Right kidney (tissue), 1 donor: ENCODE measurements around the gene MAD2L1BP.
"Not testable (repeated sequence)": the region's sequence is repeated elsewhere in the genome, so short reads cannot be mapped to it uniquely, and the experiment has no call there.

Experiments used
- DNase-seq: peaks from one replicate; pipeline ENCODE4 v3.0.0-alpha.2; 2016

Gene MAD2L1BP

GRCh38 chr6:43624786-43625288, 10.8 kb upstream of the MAD2L1BP start:
- DNase-seq = no peak

- no peak for DNase-seq
These were observed 10.1 kb upstream of the MAD2L1BP start for GRCh38 chr6:43625393-43625992.

GRCh38 chr6:43627008-43627825, 8.4 kb upstream of the MAD2L1BP start:
- peak; percentile 17 for DNase-seq

- peak; percentile 84 for DNase-seq
These were observed 7.1 kb upstream of the MAD2L1BP start for GRCh38 chr6:43628393-43629103.

- DNase-seq = no peak
These were observed 6.5 kb upstream of the MAD2L1BP start, which contains the start of gene GTPBP2 for GRCh38 chr6:43629104-43629504. TSS of gene GTPBP2 (minus strand) at chr6:43629264. CDS start at chr6:43629162, 102 bp downstream.

- DNase-seq = peak; percentile 87
These were observed 5.9 kb upstream of the MAD2L1BP start for GRCh38 chr6:43629505-43630300.

GRCh38 chr6:43630980-43631619, 4.5 kb upstream of the MAD2L1BP start:
- no peak for DNase-seq

GRCh38 chr6:43633002-43633401, 2.6 kb upstream of the MAD2L1BP start:
- not testable (repeated sequence) for DNase-seq

- peak; percentile 7 for DNase-seq
These were observed 837 bp upstream of the MAD2L1BP start for GRCh38 chr6:43634702-43635303.

GRCh38 chr6:43636308-43636659, 644 bp downstream of the MAD2L1BP start:
- no peak for DNase-seq

GRCh38 chr6:43639984-43640800, 4.6 kb downstream of the MAD2L1BP start:
- no peak for DNase-seq

- DNase-seq = peak; percentile 69
These were observed 9.4 kb downstream of the MAD2L1BP start, which contains the start of gene RSPH9 for GRCh38 chr6:43644940-43645612. TSS of gene RSPH9 (plus strand) at chr6:43645036. CDS start at chr6:43645099, 63 bp downstream.

- peak; percentile 46 for DNase-seq
These were observed 9.9 kb downstream of the MAD2L1BP start for GRCh38 chr6:43645613-43645964.

GRCh38 chr6:43647613-43648012, 12.0 kb downstream of the MAD2L1BP start:
- no peak for DNase-seq

- no peak for DNase-seq
These were observed 12.6 kb downstream of the MAD2L1BP start for GRCh38 chr6:43648248-43648647.

- not testable (repeated sequence) for DNase-seq
These were observed 17.2 kb downstream of the MAD2L1BP start for GRCh38 chr6:43652822-43653221.

- DNase-seq = no peak
These were observed 21.7 kb downstream of the MAD2L1BP start for GRCh38 chr6:43657221-43657802.

- no peak for DNase-seq
These were observed 22.5 kb downstream of the MAD2L1BP start for GRCh38 chr6:43658161-43658560.

- DNase-seq = not testable (repeated sequence)
These were observed 27.3 kb downstream of the MAD2L1BP start for GRCh38 chr6:43662948-43663347.
